CD4-positive, alpha-beta T cell treated with Interleukin-4 for 1 hour (primary cell): ENCODE measurements around the gene VIPR1.

Experiments
- DNase-seq, 2 donors: peaks; one replicate each; pipeline ENCODE4 v3.0.0-alpha.2; 2020 to 2022

Gene VIPR1

GRCh38 chr3:42493798-42494151, 8.7 kb upstream of the VIPR1 start:
- peak in 1 of 2 donors; percentile 9 for DNase-seq

- no peak for DNase-seq
These were observed 7.0 kb upstream of the VIPR1 start for GRCh38 chr3:42495393-42495792.

- DNase-seq, result no peak
These were observed 5.3 kb upstream of the VIPR1 start for GRCh38 chr3:42497009-42497731.

GRCh38 chr3:42498034-42498433, 4.4 kb upstream of the VIPR1 start:
- DNase-seq, result no peak

GRCh38 chr3:42498791-42499477, 3.5 kb upstream of the VIPR1 start:
- no peak for DNase-seq

- DNase-seq, result no peak
These were observed 3.0 kb upstream of the VIPR1 start for GRCh38 chr3:42499478-42499871.

- no peak for DNase-seq
These were observed 2.4 kb upstream of the VIPR1 start for GRCh38 chr3:42500091-42500490.

GRCh38 chr3:42500909-42501308, 1.5 kb upstream of the VIPR1 start:
- peak in 1 of 2 donors; percentile 1 for DNase-seq

- no peak for DNase-seq
These were observed 1.1 kb upstream of the VIPR1 start for GRCh38 chr3:42501321-42501680.

GRCh38 chr3:42501681-42502428, 588 bp upstream of the VIPR1 start:
- peak; percentile 59 to 61 for DNase-seq

- DNase-seq, result peak in 1 of 2 donors; percentile 8
These were observed 945 bp downstream of the VIPR1 start for GRCh38 chr3:42503251-42503924.

- DNase-seq, result no peak
These were observed 1.5 kb downstream of the VIPR1 start for GRCh38 chr3:42503957-42504333.

GRCh38 chr3:42504334-42505127, 2.1 kb downstream of the VIPR1 start:
- peak in 1 of 2 donors; percentile 5 for DNase-seq

- peak in 1 of 2 donors; percentile 8 for DNase-seq
These were observed 2.8 kb downstream of the VIPR1 start for GRCh38 chr3:42505128-42505848.

- peak in 1 of 2 donors; percentile 7 for DNase-seq
These were observed 3.5 kb downstream of the VIPR1 start for GRCh38 chr3:42505849-42506410.

- DNase-seq, result no peak
These were observed 4.8 kb downstream of the VIPR1 start for GRCh38 chr3:42507252-42507651.

GRCh38 chr3:42507761-42508335, 5.4 kb downstream of the VIPR1 start:
- DNase-seq, result no peak

GRCh38 chr3:42508562-42508961, 6.1 kb downstream of the VIPR1 start:
- no peak for DNase-seq

- no peak for DNase-seq
These were observed 6.7 kb downstream of the VIPR1 start for GRCh38 chr3:42509111-42509510.

GRCh38 chr3:42510325-42510724, 7.9 kb downstream of the VIPR1 start:
- DNase-seq, result no peak

- DNase-seq, result no peak
These were observed 8.8 kb downstream of the VIPR1 start for GRCh38 chr3:42511201-42511600.
